Measurements from ENCODE around the gene RFX6.
"Not testable (repeated sequence)": the region's sequence is repeated elsewhere in the genome, so short reads cannot be mapped to it uniquely, and the experiment has no call there.

RFX6 gene

DNA sequence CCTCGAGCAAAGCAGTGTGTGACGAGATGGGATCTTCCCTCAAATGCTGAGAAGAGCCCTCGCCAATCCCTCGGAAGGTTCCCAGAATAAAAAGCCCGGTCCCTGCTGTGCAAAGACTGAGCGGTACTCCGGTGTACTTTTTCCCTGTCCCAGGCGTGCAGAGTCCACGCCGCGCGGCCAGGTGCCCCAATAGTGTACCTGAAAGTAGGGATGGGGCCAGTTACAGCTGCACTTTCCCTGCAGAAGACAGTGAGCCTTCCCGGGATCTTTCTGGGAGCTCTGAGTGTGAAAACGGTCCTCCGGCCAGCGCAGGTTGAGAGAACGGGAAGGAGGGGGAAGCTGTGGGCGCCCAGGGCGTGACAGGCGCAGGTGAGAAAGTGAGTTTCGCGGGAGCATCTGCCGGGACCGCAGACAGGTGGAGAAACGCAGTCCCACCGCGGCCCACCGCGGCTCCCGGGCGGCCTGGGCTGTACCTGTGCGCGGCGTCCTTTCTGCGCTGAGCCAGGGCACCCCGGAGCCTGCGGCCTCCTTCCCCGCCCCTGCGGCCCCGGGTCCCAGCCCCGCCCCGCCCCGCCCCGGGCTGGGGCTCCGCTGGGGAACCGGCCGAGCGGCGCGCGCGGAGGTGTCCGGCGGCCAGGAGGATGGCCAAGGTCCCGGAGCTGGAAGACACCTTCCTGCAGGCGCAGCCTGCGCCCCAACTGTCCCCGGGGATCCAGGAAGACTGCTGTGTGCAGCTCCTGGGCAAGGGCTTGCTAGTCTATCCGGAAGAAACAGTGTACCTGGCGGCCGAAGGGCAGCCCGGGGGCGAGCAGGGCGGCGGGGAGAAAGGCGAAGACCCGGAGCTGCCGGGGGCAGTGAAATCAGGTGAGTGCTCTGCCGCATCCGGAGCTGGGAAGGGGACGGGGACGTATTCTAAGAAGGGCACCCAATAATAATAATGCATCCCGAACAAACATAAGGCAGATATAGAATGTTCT is at the start of gene RFX6:
RFX6 (plus strand) TSS at position 608 of the 977 bp plus-strand sequence; CDS start at position 642, 34 bp downstream.
- Mint-ChIP-seq H3K9me3 (no peaks in the 10 kb centered on the region), H3K4me1 (peaks cover 11% of the 10 kb centered on the region), H3K27ac (no peak within 1 kb of the TSS), H3K36me3 (no peaks in the 10 kb centered on the region), H3K4me3 (peak within 1 kb of the TSS; percentile 19)
- DNase-seq (ENCODE audit: low spot score in 2 of 2) (no peak), ATAC-seq (peak; percentile 28)

DNA sequence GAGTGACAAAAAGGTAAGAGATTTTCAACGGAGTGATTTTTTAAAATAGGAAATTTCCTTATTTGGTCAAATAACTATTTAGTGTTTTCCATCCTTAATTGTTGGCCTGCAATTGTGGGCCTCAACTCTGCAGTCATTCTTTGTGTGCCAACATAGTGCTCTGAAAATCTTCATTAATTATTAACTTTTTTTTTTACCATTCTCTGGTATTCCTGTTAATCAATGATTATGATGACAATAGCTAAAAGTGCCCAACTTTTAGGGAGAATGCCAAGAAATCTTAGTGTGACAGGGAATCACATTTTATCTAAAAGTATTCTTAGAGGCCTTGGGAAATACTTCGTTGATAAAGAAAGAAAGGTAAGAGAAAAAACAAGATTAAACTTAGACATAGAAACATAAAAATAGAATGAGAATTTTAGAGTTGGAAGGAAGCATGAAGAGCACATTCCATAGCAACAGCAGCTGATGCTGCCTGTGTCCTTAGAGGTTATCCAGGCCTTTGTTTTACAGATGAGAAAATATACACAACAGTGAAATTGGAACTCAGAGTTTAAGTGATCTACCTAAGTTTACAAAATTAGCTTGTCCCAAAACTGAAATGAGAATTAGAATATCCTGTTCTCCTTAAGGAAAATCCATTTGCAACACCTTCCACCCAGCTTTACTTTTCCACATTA is 49.3 kb upstream of the RFX6 start:
- no peak overlapping the region for H3K4me3 Mint-ChIP-seq
- ATAC-seq (no peak), DNase-seq (ENCODE audit: low spot score in 2 of 2) (no peak)
- no peak overlapping the region for H3K27ac Mint-ChIP-seq
- H3K9me3 Mint-ChIP-seq = peaks cover 7% of the 10 kb centered on the region
- no peaks in the 10 kb centered on the region for H3K4me1 Mint-ChIP-seq
- H3K36me3 Mint-ChIP-seq = no peaks in the 10 kb centered on the region

GRCh38 chr6:116828983-116829382 is 48.1 kb upstream of the RFX6 start, which contains the start of gene GPRC6A:
Gene GPRC6A, minus strand, starts transcription at chr6:116829083. Its CDS starts 70 bp downstream, at chr6:116829013.
- H3K27ac Mint-ChIP-seq = no peak within 1 kb of the TSS
- ATAC-seq (no peak), DNase-seq (ENCODE audit: low spot score in 2 of 2) (no peak)
- no peak within 1 kb of the TSS for H3K4me3 Mint-ChIP-seq
- no peaks in the 10 kb centered on the region for H3K4me1 Mint-ChIP-seq
- peaks cover 5% of the 10 kb centered on the region for H3K9me3 Mint-ChIP-seq
- H3K36me3 Mint-ChIP-seq = no peaks in the 10 kb centered on the region

DNA sequence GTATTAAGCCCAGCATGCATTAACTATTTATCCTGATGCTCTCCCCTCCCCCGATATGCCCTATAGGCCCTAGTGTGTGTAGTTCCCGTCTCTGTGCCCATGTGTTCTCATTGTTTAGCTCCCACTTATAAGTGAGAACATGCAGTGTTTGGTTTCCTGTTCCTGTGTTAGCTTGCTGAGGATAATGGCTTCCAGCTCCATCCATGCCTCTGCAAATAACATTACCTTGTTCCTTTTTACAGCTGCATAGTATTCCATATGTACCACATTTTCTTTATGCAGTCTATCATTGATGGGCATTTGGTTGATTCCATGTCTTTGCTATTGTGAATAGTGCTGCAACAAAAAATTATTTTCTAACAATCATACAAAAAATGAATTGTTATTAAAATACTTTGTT is 42.5 kb upstream of the RFX6 start:
- not testable (repeated sequence) for DNase-seq (ENCODE audit: low spot score in 2 of 2); H3K4me3 Mint-ChIP-seq; ATAC-seq; H3K4me1 Mint-ChIP-seq; H3K27ac Mint-ChIP-seq; H3K36me3 Mint-ChIP-seq; H3K9me3 Mint-ChIP-seq

GRCh38 chr6:116836606-116837342 is 40.3 kb upstream of the RFX6 start:
- DNase-seq (ENCODE audit: low spot score in 2 of 2) (no peak), ATAC-seq (no peak)
- Mint-ChIP-seq H3K9me3 (peaks cover 3% of the 10 kb centered on the region), H3K4me3 (no peak overlapping the region), H3K36me3 (no peaks in the 10 kb centered on the region), H3K27ac (no peak overlapping the region), H3K4me1 (no peaks in the 10 kb centered on the region)

GRCh38 chr6:116840091-116840490 is 37.0 kb upstream of the RFX6 start:
- peaks cover 3% of the 10 kb centered on the region for H3K9me3 Mint-ChIP-seq
- no peak overlapping the region for H3K27ac Mint-ChIP-seq
- H3K36me3 Mint-ChIP-seq = no peaks in the 10 kb centered on the region
- no peaks in the 10 kb centered on the region for H3K4me1 Mint-ChIP-seq
- DNase-seq (ENCODE audit: low spot score in 2 of 2) (no peak), ATAC-seq (no peak)
- no peak overlapping the region for H3K4me3 Mint-ChIP-seq

GRCh38 chr6:116842459-116842858 is 34.6 kb upstream of the RFX6 start:
- Mint-ChIP-seq H3K36me3 (no peaks in the 10 kb centered on the region), H3K4me3 (no peak overlapping the region), H3K27ac (no peak overlapping the region), H3K4me1 (no peaks in the 10 kb centered on the region), H3K9me3 (peaks cover 3% of the 10 kb centered on the region)
- ATAC-seq (no peak), DNase-seq (ENCODE audit: low spot score in 2 of 2) (no peak)

- Mint-ChIP-seq H3K9me3 (no peaks in the 10 kb centered on the region), H3K27ac (no peak overlapping the region), H3K36me3 (no peaks in the 10 kb centered on the region), H3K4me3 (no peak overlapping the region), H3K4me1 (no peaks in the 10 kb centered on the region)
- no peak for DNase-seq (ENCODE audit: low spot score in 2 of 2)
- ATAC-seq = no peak
Observed at GRCh38 chr6:116847227-116847626, 29.8 kb upstream of the RFX6 start.

- Mint-ChIP-seq H3K27ac (no peak overlapping the region), H3K9me3 (peaks cover 25% of the 10 kb centered on the region), H3K4me3 (no peak overlapping the region), H3K36me3 (no peaks in the 10 kb centered on the region), H3K4me1 (no peaks in the 10 kb centered on the region)
- ATAC-seq (no peak), DNase-seq (ENCODE audit: low spot score in 2 of 2) (no peak)
Observed at GRCh38 chr6:116858060-116858459, 19.0 kb upstream of the RFX6 start.

DNA sequence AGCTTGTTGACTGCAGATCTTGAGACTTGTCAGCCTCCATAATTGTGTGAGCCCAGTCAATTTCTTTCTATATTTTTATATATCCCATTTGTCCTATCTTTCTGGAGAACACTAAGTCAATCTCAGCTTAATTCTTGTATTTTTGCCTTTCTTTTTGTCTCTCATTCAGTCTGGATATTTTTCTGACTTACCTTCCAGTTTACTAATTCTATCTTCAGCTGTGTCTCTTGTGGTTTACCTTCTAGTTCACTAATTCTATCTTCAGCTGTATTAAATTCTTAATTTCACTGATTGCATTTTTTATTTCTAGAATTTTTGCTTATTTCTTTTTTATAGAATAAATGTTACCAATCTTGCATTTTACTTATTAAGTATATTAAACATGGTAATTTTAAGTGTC is 17.8 kb upstream of the RFX6 start:
- no peak for DNase-seq (ENCODE audit: low spot score in 2 of 2)
- Mint-ChIP-seq H3K4me3 (no peak overlapping the region), H3K4me1 (no peaks in the 10 kb centered on the region), H3K27ac (no peak overlapping the region), H3K36me3 (no peaks in the 10 kb centered on the region), H3K9me3 (peaks cover 25% of the 10 kb centered on the region)
- ATAC-seq = no peak

DNA sequence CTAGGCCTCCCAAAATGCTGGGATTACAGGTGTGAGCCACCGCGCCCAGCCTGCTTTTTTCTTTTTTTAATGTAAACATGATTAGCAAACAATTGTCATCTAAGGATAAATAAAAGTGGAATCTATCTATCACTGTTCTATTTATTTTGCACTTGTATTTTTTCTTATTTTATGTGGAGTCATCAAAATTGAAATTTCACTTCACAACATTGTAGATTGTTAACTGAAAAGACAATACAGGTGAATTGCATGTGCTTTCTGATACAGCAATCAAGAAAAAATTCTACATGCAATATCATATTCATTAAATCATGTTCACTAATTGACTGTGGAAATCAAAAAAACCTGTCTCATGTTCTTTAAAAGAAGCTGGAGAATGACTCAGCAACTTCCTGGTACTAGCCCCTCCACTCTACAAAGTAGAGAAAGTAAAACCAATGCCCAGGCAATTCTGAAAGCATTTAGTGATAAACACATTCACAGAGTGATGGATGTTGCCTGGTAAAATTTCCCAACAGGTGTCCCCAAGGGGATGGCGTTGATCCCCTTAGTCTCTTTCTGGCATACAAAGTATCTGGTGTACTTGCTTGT is 10.7 kb upstream of the RFX6 start:
- ATAC-seq (no peak), DNase-seq (ENCODE audit: low spot score in 2 of 2) (no peak)

GRCh38 chr6:116872771-116873170 is 4.3 kb upstream of the RFX6 start:
- H3K9me3 Mint-ChIP-seq = peaks cover 3% of the 10 kb centered on the region
- H3K36me3 Mint-ChIP-seq = no peaks in the 10 kb centered on the region
- H3K27ac Mint-ChIP-seq = no peak overlapping the region
- H3K4me3 Mint-ChIP-seq = no peak overlapping the region
- DNase-seq (ENCODE audit: low spot score in 2 of 2) (no peak), ATAC-seq (no peak)
- H3K4me1 Mint-ChIP-seq = peaks cover 11% of the 10 kb centered on the region

More for the DNA sequence above, 10.7 kb upstream of the RFX6 start:
- Mint-ChIP-seq H3K4me1 (no peaks in the 10 kb centered on the region), H3K9me3 (peaks cover 3% of the 10 kb centered on the region), H3K36me3 (no peaks in the 10 kb centered on the region), H3K4me3 (no peak overlapping the region), H3K27ac (no peak overlapping the region)

DNA sequence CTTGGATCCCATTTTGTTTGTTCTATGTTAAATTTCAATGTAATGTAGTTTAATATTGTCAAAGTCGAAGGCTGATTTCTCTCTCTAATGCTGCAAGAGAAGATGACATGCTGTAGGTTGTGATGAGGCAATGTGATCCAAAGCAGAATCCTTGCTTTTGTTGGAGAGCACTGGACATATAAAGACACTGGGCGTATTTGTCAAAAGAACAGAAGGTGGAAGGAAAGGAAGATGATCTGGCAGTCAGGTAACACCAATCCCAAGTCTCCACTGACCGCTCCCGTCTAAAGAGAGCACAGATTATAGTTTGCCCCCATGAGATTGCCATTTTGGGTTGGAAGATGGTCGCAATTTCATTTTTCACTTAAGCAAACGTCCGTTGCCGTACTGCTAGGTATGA is 935 bp upstream of the RFX6 start:
- Mint-ChIP-seq H3K4me1 (peaks cover 11% of the 10 kb centered on the region), H3K4me3 (peak overlapping the region; percentile 19), H3K36me3 (no peaks in the 10 kb centered on the region), H3K27ac (no peak overlapping the region), H3K9me3 (no peaks in the 10 kb centered on the region)
- DNase-seq (ENCODE audit: low spot score in 2 of 2) = no peak
- ATAC-seq = no peak

DNA sequence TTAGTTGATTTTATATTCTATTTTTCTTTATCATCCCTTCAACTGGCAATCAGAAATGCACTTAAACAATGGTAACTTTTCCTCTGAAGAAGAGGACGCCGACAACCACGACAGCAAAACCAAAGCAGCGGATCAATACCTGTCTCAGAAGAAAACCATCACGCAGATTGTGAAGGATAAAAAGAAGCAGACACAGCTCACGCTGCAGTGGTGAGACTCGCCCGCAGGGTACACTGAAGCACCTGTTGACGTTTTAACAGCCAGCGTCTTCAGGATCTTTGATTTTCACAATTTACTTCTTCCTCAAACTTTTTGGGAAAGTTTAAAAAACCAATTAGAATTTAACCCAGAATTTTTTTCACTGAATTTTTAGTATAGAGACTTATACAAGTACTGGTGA is 701 bp downstream of the RFX6 start:
- no peaks in the 10 kb centered on the region for H3K9me3 Mint-ChIP-seq
- DNase-seq (ENCODE audit: low spot score in 2 of 2) (no peak), ATAC-seq (no peak)
- peaks cover 11% of the 10 kb centered on the region for H3K4me1 Mint-ChIP-seq
- H3K27ac Mint-ChIP-seq = no peak overlapping the region
- no peaks in the 10 kb centered on the region for H3K36me3 Mint-ChIP-seq
- no peak overlapping the region for H3K4me3 Mint-ChIP-seq

GRCh38 chr6:116881236-116881635 is 4.2 kb downstream of the RFX6 start:
- Mint-ChIP-seq H3K36me3 (no peaks in the 10 kb centered on the region), H3K27ac (no peak overlapping the region), H3K4me1 (peaks cover 7% of the 10 kb centered on the region), H3K4me3 (no peak overlapping the region), H3K9me3 (no peaks in the 10 kb centered on the region)
- DNase-seq (ENCODE audit: low spot score in 2 of 2) = no peak
- no peak for ATAC-seq
